Adrenal gland (tissue), 12 donors: ENCODE data around the gene ESAM. TPM values are rescaled to one million over a fixed set of nuclear protein-coding genes. Genes with fewer than 3 reads are reported as not detected.

Experiments used
- DNase-seq, 7 donors: peaks; one replicate each; pipeline ENCODE4 v3.0.0-alpha.2; 2019 to 2020
- H3K27ac ChIP-seq, 5 donors: fragments of 200-600 bp; sonication (generic) in 4 of 5; 1 replicate in 3 of 5; 2 replicates in 2 of 5; pipeline versions ENCODE4 v1.5.1 to v1.8.0; 2016 to 2020; ENCODE audit warnings: mild to moderate bottlenecking in 1 of 5
- H3K27me3 ChIP-seq: fragments of 200-600 bp; 2 replicates; pipeline ENCODE4 v1.8.0; 2021
- H3K36me3 ChIP-seq, 2 donors: fragments of 200-600 bp; replicated peaks in 1 of 2; 1 replicate in 1 of 2; 2 replicates in 1 of 2; pipeline versions ENCODE4 v1.5.1 to v1.8.0; 2018 to 2022
- H3K4me1 ChIP-seq, 2 donors: fragments of 200-600 bp; replicated peaks in 1 of 2; 1 replicate in 1 of 2; 2 replicates in 1 of 2; pipeline versions ENCODE4 v1.5.1 to v1.8.0; 2018 to 2021
- H3K4me3 ChIP-seq, 4 donors: fragments of 200-600 bp; sonication (generic) in 3 of 4; one replicate each; pipeline ENCODE4 v1.5.1; 2016 to 2018
- H3K9me3 ChIP-seq, 3 donors: fragments of 200-600 bp; sonication (generic) in 1 of 3; replicated peaks in 1 of 3; 1 replicate in 2 of 3; 2 replicates in 1 of 3; pipeline versions ENCODE4 v1.5.1 to v1.8.0; 2016 to 2021
- CTCF ChIP-seq, 6 experiments: fragments of 450-650 bp in 4 of 6; fragments of 200-600 bp in 2 of 6; sonication (generic) in 1 of 6; IDR thresholded peaks; 1 replicate in 5 of 6; 2 replicates in 1 of 6; pipeline versions ENCODE4 v1.5.1 to v1.8.0; 2016 to 2021; ENCODE audit warnings: antibody characterized with exemption in 6 of 6, mild to moderate bottlenecking in 2 of 6, moderate library complexity in 1 of 6
- POLR2A ChIP-seq, 2 donors: fragments of 450-650 bp; IDR thresholded peaks; one replicate each; pipeline ENCODE4 v1.6.1; 2017; ENCODE audit warnings: antibody characterized with exemption in 2 of 2, mild to moderate bottlenecking in 2 of 2, moderate library complexity in 1 of 2
- WGBS, 4 donors: extraction: QIAGEN DNeasy Blood & Tissue Kit in 2 of 4; methylation state at CpG; one replicate each; pipeline versions ENCODE4 v1.1.5 to v1.1.7; 2013 to 2017; 5-methylcytosine and 5-hydroxymethylcytosine counted together
- intact Hi-C, 2 donors: fragments of 100-400 bp; cut with DNase I; formaldehyde crosslinking; loops; one replicate each; pipeline versions ENCODE4 v1.14.1 to v1.15.0; 2022 to 2023
- polyA plus RNA-seq, 3 donors: library from polyadenylated mRNA; stranded (reverse); fragments of 200-250 nt in 2 of 3; fragments of 350-450 nt in 1 of 3; fragmentation: Illumina TruSeq in 1 of 3; extraction: RNeasy Lipid Tissue Mini Kit (QIAGEN cat#74804) in 1 of 3; gene quantifications; one replicate each; pipeline ENCODE4 v1.2.3, GENCODE V29; 2013 to 2014
- total RNA-seq, 9 donors: library from RNA; depleted of rRNA in 4 of 9; stranded (reverse); fragments of >200 nt in 4 of 9; fragments of 120-200 nt in 1 of 9; fragmentation: NEBNext Ultra II Directional in 1 of 9; extraction: Animal tissue kit (Norgen Biotek cat#: 25700) in 1 of 9; gene quantifications; one replicate each; pipeline versions ENCODE4 v1.1.0 to v1.2.4, GENCODE V29; 2013 to 2023
- donor health status: healthy with polysubstance abuse.
- donor health status: Bipolar disorder and iron deficiency.
- donor health status: DM: yes; HTN: yes; CAD: no.
- donor health status: DM: no; HTN: no; CAD: no.
- donor health status: DM: no; HTN: no; CAD: no.
- donor health status: DM: yes; HTN: yes; CAD: no.

Gene ESAM
- total and polyA plus RNA-seq, 12 donors = 8.2 to 36.9 (median 29.2) TPM

DNA sequence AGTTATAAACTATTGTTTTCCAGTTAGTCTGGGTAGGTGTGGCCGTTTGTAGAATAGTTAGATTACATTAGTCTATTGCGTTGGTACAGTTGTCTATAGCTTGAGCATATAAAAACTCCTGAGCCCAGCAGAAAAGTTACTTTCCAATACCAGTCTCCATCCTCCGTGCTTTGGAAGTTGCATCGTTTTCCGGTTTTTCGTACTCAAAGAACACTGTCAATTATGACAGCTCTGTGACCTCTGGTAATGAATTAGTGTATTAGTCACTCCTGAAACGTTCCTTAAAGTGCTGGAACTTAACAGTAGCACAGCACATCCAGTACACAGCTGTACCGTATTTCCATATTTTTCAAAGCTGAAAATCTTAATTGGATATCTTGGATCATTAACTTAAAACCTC is 38.9 kb upstream of the ESAM start:
- H3K4me3 ChIP-seq = peak overlapping the region in 3 of 4 donors; percentile 77 to 98 (median 78)
- H3K9me3 ChIP-seq = no peaks in the 10 kb centered on the region
- no peaks in the 10 kb centered on the region for H3K27me3 ChIP-seq
- peaks cover 7 to 24% of the 10 kb centered on the region in 2 donors for H3K4me1 ChIP-seq
- TF ChIP-seq CTCF (IDR thresholded peaks at IDR 0.05) (no peak), POLR2A (IDR thresholded peaks at IDR 0.05) (no peak)
- WGBS, 4 donors = 1 to 4% (median 2%) methylated on average over 8 of the region's 8 CpGs
- peak overlapping the region; percentile 94 to 98 (median 97) for H3K27ac ChIP-seq
- peak in 3 of 7 donors; percentile 18 to 28 (median 21) for DNase-seq
- intact Hi-C loops = loop anchor here in 1 of 2 donors (5.0 kb wide), 1 partner anchor 36 kb away; no protein-coding TSS in a partner anchor
- H3K36me3 ChIP-seq = no peaks in the 10 kb centered on the region

GRCh38 chr11:124800226-124800929 is 38.3 kb upstream of the ESAM start, which contains the start of gene MSANTD2:
TSS of gene MSANTD2 (minus strand) at chr11:124800406. CDS start at chr11:124800380, 26 bp downstream.
- H3K36me3 ChIP-seq = no peaks in the 10 kb centered on the region
- peak; percentile 72 to 83 (median 80) for DNase-seq
- peak within 1 kb of the TSS; percentile 77 to 98 (median 82) for H3K4me3 ChIP-seq
- H3K27ac ChIP-seq = peak within 1 kb of the TSS; percentile 94 to 98 (median 97)
- H3K4me1 ChIP-seq = peaks cover 7 to 24% of the 10 kb centered on the region in 2 donors
- TF ChIP-seq CTCF (IDR thresholded peaks at IDR 0.05) (no peak), POLR2A (IDR thresholded peaks at IDR 0.05) (peak; percentile 77 to 78)
- WGBS, 4 donors = 0 to 3% (median 1%) methylated on average over 8 to 62 of the region's 62 CpGs
- no peaks in the 10 kb centered on the region for H3K27me3 ChIP-seq
- intact Hi-C loops = loop anchor here in 1 of 2 donors (5.0 kb wide), 1 partner anchor 37 kb away; no protein-coding TSS in a partner anchor
- no peaks in the 10 kb centered on the region for H3K9me3 ChIP-seq

DNA sequence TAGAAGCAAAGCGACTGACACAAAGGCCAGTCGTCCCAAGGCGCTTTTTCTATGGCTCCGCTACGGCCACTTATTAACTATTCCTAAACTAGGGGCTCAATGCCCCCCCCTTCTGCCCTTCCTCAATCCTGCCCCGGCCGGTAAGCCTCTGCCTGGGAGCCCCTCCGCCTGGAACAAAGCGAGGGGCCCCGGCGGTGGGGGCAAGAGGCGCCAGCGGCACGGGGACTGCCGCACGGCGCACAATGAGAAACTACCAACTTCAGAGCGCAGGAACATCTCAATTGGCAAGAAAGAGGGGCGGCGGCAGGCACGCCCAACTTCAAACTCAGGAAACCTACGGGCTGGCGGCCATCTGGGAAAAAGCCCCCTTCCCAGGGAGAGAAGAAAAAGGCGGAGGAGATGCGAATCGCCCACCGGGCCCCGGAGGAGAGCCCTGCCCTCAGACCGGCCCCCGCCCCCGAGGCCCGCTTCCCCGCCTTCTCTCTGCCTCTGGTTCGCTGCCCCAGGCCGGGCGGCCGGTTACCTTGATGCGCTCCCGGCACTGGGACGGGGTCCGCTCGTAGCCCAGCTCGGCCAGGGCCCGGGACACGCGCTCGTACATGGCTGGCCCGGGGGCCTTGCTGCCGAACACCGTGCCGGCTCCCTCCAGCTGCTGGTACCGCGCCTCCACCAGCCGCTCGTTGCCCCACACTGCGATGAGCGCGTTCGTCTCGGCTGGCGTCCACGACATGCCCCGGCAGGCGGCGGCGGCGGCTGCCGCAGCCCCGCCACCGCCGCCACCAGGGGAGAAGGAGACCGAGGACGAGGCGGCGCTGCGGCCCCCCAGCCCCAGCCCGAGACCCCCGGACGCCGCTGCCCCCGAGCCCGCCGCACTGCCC is 37.5 kb upstream of the ESAM start:
- TF ChIP-seq POLR2A (IDR thresholded peaks at IDR 0.05) = no peak
- no peak for TF ChIP-seq CTCF (IDR thresholded peaks at IDR 0.05)
- intact Hi-C loops = loop anchor here in 1 of 2 donors (5.0 kb wide), 1 partner anchor 38 kb away; no protein-coding TSS in a partner anchor
- 0 to 2% (median 1%) methylated on average over 12 to 83 of the region's 83 CpGs for WGBS, 4 donors
- Histone ChIP-seq H3K27ac (peak overlapping the region; percentile 94 to 98 (median 97)), H3K4me3 (peak overlapping the region; percentile 77 to 98 (median 82)), H3K4me1 (peaks cover 7 to 24% of the 10 kb centered on the region in 2 donors), H3K27me3 (no peaks in the 10 kb centered on the region), H3K9me3 (no peaks in the 10 kb centered on the region), H3K36me3 (no peaks in the 10 kb centered on the region)
- peak; percentile 20 to 54 (median 33) for DNase-seq

GRCh38 chr11:124798991-124799347 is 36.9 kb upstream of the ESAM start:
- peak overlapping the region in 2 of 4 donors; percentile 78 to 98 for H3K4me3 ChIP-seq
- H3K36me3 ChIP-seq = no peaks in the 10 kb centered on the region
- no peaks in the 10 kb centered on the region for H3K9me3 ChIP-seq
- H3K4me1 ChIP-seq = peaks cover 7 to 24% of the 10 kb centered on the region in 2 donors
- intact Hi-C loops = no loop called here
- 4 to 7% (median 5%) methylated on average over 8 of the region's 8 CpGs for WGBS, 4 donors
- TF ChIP-seq CTCF (IDR thresholded peaks at IDR 0.05) (no peak), POLR2A (IDR thresholded peaks at IDR 0.05) (no peak)
- no peaks in the 10 kb centered on the region for H3K27me3 ChIP-seq
- H3K27ac ChIP-seq = peak overlapping the region in 3 of 5 donors; percentile 96 to 98 (median 98)
- no peak for DNase-seq
